Neural cell (in vitro differentiated cells): ENCODE results near the gene PTPRF.

Source experiments
- EP300 ChIP-seq: fragments of 450-650 bp; conservative IDR thresholded peaks from 2 replicates; pipeline ENCODE4 v1.6.1; 2014; ENCODE audit warnings: antibody characterized with exemption, mild to moderate bottlenecking, moderate library complexity; ENCODE audit not compliant: poor library complexity, severe bottlenecking
- EZH2 ChIP-seq: fragments of 200-600, 300-800 bp; shearing (Covaris generic), sonication (generic); IDR thresholded peaks from 2 replicates; pipeline ENCODE4 v1.6.1; 2014; ENCODE audit warnings: antibody characterized with exemption, low read length, borderline replicate concordance, mild to moderate bottlenecking; ENCODE audit not compliant: insufficient read depth, poor library complexity, severe bottlenecking
- MXI1 ChIP-seq: fragments of 450-650 bp; conservative IDR thresholded peaks from 2 replicates; pipeline ENCODE4 v1.6.1; 2014; ENCODE audit warnings: antibody characterized with exemption, mild to moderate bottlenecking; ENCODE audit not compliant: poor library complexity, severe bottlenecking
- POLR2AphosphoS5 ChIP-seq: IDR thresholded peaks from 2 replicates; pipeline ENCODE4 v1.6.1; 2012
- RAD21 ChIP-seq: fragments of 450-650 bp; conservative IDR thresholded peaks from 2 replicates; pipeline ENCODE4 v1.6.1; 2014; ENCODE audit warnings: antibody characterized with exemption, mild to moderate bottlenecking, moderate library complexity
- SMC3 ChIP-seq: fragments of 450-650 bp; conservative IDR thresholded peaks from 2 replicates; pipeline ENCODE4 v1.6.1; 2014; ENCODE audit warnings: antibody characterized with exemption, mild to moderate bottlenecking, moderate library complexity; ENCODE audit not compliant: poor library complexity
- TAF1 ChIP-seq: IDR thresholded peaks from 2 replicates; pipeline ENCODE4 v1.6.1; 2012; ENCODE audit warnings: low read depth
- TF ChIP-seq, protein P1 (sequence below): fragments of 450-650 bp; IDR thresholded peaks from 2 replicates; pipeline ENCODE4 v1.5.1; 2014; ENCODE audit warnings: antibody characterized with exemption, mild to moderate bottlenecking, moderate library complexity; ENCODE audit not compliant: poor library complexity, severe bottlenecking
- TF ChIP-seq, protein P2 (sequence below): IDR thresholded peaks from 2 replicates; pipeline ENCODE4 v1.6.1; 2012; ENCODE audit warnings: borderline replicate concordance

DNA sequence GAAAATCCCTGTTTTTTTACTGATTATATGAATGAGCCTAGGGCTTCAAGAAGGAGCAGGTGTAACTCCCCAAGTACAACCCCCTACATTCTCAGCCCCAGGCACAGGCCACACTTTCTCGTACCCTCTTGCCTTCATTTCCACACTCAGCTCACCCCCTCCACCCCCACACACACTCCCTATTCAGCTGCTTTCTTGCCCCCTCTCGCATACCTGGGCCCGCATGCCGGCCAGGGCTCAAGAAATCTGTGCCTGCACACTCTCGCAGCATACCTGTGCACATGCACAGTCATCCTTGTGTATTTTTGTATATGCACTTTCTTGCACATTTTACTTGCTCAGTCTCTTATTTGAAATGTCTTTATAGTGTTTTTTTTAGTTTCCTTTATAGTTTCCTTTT lies 2.0 kb downstream of the PTPRF start:
- TF ChIP-seq, protein P1, sequence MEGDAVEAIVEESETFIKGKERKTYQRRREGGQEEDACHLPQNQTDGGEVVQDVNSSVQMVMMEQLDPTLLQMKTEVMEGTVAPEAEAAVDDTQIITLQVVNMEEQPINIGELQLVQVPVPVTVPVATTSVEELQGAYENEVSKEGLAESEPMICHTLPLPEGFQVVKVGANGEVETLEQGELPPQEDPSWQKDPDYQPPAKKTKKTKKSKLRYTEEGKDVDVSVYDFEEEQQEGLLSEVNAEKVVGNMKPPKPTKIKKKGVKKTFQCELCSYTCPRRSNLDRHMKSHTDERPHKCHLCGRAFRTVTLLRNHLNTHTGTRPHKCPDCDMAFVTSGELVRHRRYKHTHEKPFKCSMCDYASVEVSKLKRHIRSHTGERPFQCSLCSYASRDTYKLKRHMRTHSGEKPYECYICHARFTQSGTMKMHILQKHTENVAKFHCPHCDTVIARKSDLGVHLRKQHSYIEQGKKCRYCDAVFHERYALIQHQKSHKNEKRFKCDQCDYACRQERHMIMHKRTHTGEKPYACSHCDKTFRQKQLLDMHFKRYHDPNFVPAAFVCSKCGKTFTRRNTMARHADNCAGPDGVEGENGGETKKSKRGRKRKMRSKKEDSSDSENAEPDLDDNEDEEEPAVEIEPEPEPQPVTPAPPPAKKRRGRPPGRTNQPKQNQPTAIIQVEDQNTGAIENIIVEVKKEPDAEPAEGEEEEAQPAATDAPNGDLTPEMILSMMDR: no peak
- TF ChIP-seq EZH2: no peak
- TF ChIP-seq SMC3: no peak
- no peak for TF ChIP-seq MXI1
- no peak for TF ChIP-seq EP300
- TF ChIP-seq, protein P2, sequence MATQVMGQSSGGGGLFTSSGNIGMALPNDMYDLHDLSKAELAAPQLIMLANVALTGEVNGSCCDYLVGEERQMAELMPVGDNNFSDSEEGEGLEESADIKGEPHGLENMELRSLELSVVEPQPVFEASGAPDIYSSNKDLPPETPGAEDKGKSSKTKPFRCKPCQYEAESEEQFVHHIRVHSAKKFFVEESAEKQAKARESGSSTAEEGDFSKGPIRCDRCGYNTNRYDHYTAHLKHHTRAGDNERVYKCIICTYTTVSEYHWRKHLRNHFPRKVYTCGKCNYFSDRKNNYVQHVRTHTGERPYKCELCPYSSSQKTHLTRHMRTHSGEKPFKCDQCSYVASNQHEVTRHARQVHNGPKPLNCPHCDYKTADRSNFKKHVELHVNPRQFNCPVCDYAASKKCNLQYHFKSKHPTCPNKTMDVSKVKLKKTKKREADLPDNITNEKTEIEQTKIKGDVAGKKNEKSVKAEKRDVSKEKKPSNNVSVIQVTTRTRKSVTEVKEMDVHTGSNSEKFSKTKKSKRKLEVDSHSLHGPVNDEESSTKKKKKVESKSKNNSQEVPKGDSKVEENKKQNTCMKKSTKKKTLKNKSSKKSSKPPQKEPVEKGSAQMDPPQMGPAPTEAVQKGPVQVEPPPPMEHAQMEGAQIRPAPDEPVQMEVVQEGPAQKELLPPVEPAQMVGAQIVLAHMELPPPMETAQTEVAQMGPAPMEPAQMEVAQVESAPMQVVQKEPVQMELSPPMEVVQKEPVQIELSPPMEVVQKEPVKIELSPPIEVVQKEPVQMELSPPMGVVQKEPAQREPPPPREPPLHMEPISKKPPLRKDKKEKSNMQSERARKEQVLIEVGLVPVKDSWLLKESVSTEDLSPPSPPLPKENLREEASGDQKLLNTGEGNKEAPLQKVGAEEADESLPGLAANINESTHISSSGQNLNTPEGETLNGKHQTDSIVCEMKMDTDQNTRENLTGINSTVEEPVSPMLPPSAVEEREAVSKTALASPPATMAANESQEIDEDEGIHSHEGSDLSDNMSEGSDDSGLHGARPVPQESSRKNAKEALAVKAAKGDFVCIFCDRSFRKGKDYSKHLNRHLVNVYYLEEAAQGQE: no peak
- TF ChIP-seq TAF1: no peak
- TF ChIP-seq RAD21: no peak
- no peak for TF ChIP-seq POLR2AphosphoS5
